OCI-LY1 (cell line): ENCODE measurements around the gene DDX24.

Experiments used
- H2AFZ ChIP-seq: fragments of 200-600 bp; sonication (generic), shearing (Covaris generic); 2 replicates; pipeline ENCODE4 v1.6.0; 2014; ENCODE audit warnings: antibody characterized with exemption, mild to moderate bottlenecking, low read length
- H3F3A ChIP-seq: fragments of 200-600 bp; sonication (generic), shearing (Covaris generic); 2 replicates; pipeline ENCODE4 v1.6.0; 2014; ENCODE audit warnings: mild to moderate bottlenecking, antibody characterized with exemption, low read length, moderate library complexity; ENCODE audit not compliant: insufficient read depth
- H3K27ac ChIP-seq: fragments of 200-600 bp; sonication (generic); 2 replicates; pipeline ENCODE4 v1.5.1; 2014; ENCODE audit warnings: low read length, mixed run types, mild to moderate bottlenecking, low read depth; ENCODE audit not compliant: poor library complexity, severe bottlenecking
- H3K27me3 ChIP-seq: fragments of 200-600 bp; sonication (generic); 2 replicates; pipeline ENCODE4 v1.6.0; 2014; ENCODE audit warnings: antibody characterized with exemption, mild to moderate bottlenecking, low read length, moderate library complexity; ENCODE audit not compliant: insufficient read depth
- H3K36me3 ChIP-seq: fragments of 200-600 bp; sonication (generic); 2 replicates; pipeline ENCODE4 v1.6.1; 2014; ENCODE audit warnings: mild to moderate bottlenecking, antibody characterized with exemption, low read length, moderate library complexity, mixed read lengths; ENCODE audit not compliant: insufficient read depth
- H3K4me1 ChIP-seq: fragments of 200-600 bp; sonication (generic); 2 replicates; pipeline ENCODE4 v1.5.1; 2014; ENCODE audit warnings: mild to moderate bottlenecking, low read length, moderate library complexity; ENCODE audit not compliant: insufficient read depth, severe bottlenecking
- H3K4me2 ChIP-seq: fragments of 200-600 bp; sonication (generic), shearing (Covaris generic); 2 replicates; pipeline ENCODE4 v1.6.1; 2014; ENCODE audit warnings: low read length
- H3K4me3 ChIP-seq: fragments of 200-600 bp; sonication (generic); 2 replicates; pipeline ENCODE4 v1.5.1; 2014; ENCODE audit warnings: low read length, low read depth, mild to moderate bottlenecking, mixed read lengths; ENCODE audit not compliant: poor library complexity, severe bottlenecking
- H3K79me2 ChIP-seq: fragments of 200-600 bp; shearing (Covaris generic); 2 replicates; pipeline ENCODE4 v1.6.1; 2016; ENCODE audit warnings: mixed run types, low read length, mixed read lengths; ENCODE audit not compliant: insufficient read depth
- H3K9ac ChIP-seq: fragments of 200-600 bp; sonication (generic), shearing (Covaris generic); 2 replicates; pipeline ENCODE4 v1.6.1; 2014; ENCODE audit warnings: mild to moderate bottlenecking, low read length, mixed read lengths
- H3K9me2 ChIP-seq: fragments of 200-600 bp; sonication (generic), shearing (Covaris generic); 2 replicates; pipeline ENCODE4 v1.6.1; 2014; ENCODE audit warnings: low read depth, mild to moderate bottlenecking, low read length, mixed read lengths
- H3K9me3 ChIP-seq: fragments of 200-600 bp; shearing (Covaris generic); 2 replicates; pipeline ENCODE4 v1.6.1; 2014; ENCODE audit warnings: low read length, mixed read lengths
- H4K20me1 ChIP-seq: fragments of 200-600 bp; sonication (generic), shearing (Covaris generic); 2 replicates; pipeline ENCODE4 v1.6.0; 2016; ENCODE audit warnings: mild to moderate bottlenecking, low read length; ENCODE audit not compliant: insufficient read depth
- EZH2 ChIP-seq: fragments of 200-600 bp; sonication (generic), shearing (Covaris generic); IDR thresholded peaks from 2 replicates; pipeline ENCODE4 v1.8.0; 2017; ENCODE audit warnings: borderline replicate concordance, mixed run types, mild to moderate bottlenecking, antibody characterized with exemption, low read length, moderate library complexity, mixed read lengths
- TF ChIP-seq, protein P1 (sequence below): fragments of 200-600 bp; sonication (generic), shearing (Covaris generic); IDR thresholded peaks from 2 replicates; pipeline ENCODE4 v1.5.1; 2017; ENCODE audit warnings: mild to moderate bottlenecking, antibody characterized with exemption, low read length, moderate library complexity, mixed read lengths

Gene DDX24

DNA sequence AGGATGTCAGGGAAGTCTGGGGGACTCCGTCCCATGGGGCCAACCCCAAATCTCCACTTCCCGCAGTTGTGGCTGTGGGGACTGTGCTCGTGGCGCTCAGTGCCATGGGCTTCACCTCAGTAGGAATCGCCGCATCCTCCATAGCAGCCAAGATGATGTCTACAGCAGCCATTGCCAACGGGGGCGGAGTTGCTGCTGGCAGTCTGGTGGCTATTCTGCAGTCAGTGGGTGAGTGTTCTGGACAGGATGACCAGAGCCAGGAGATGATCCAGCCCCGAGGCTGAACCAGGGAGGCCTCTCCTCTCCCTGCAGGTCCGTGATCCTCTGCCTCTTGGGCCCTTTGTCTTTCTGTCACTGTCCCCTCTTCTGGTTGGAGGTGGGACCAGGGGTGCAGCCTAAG is 20.7 kb upstream of the DDX24 start:
- Histone ChIP-seq H3K4me1 (no peaks in the 10 kb centered on the region), H3K36me3 (no peaks in the 10 kb centered on the region), H3K27ac (no peak overlapping the region), H3K9ac (no peak overlapping the region), H4K20me1 (no peaks in the 10 kb centered on the region), H2AFZ (no peak overlapping the region), H3K9me3 (no peaks in the 10 kb centered on the region), H3K4me2 (no peak overlapping the region), H3K79me2 (no peaks in the 10 kb centered on the region), H3K9me2 (no peaks in the 10 kb centered on the region), H3F3A (no peaks in the 10 kb centered on the region), H3K27me3 (no peaks in the 10 kb centered on the region), H3K4me3 (no peak overlapping the region)
- TF ChIP-seq EZH2 = no peak
- TF ChIP-seq, protein P1, sequence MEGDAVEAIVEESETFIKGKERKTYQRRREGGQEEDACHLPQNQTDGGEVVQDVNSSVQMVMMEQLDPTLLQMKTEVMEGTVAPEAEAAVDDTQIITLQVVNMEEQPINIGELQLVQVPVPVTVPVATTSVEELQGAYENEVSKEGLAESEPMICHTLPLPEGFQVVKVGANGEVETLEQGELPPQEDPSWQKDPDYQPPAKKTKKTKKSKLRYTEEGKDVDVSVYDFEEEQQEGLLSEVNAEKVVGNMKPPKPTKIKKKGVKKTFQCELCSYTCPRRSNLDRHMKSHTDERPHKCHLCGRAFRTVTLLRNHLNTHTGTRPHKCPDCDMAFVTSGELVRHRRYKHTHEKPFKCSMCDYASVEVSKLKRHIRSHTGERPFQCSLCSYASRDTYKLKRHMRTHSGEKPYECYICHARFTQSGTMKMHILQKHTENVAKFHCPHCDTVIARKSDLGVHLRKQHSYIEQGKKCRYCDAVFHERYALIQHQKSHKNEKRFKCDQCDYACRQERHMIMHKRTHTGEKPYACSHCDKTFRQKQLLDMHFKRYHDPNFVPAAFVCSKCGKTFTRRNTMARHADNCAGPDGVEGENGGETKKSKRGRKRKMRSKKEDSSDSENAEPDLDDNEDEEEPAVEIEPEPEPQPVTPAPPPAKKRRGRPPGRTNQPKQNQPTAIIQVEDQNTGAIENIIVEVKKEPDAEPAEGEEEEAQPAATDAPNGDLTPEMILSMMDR = no peak

DNA sequence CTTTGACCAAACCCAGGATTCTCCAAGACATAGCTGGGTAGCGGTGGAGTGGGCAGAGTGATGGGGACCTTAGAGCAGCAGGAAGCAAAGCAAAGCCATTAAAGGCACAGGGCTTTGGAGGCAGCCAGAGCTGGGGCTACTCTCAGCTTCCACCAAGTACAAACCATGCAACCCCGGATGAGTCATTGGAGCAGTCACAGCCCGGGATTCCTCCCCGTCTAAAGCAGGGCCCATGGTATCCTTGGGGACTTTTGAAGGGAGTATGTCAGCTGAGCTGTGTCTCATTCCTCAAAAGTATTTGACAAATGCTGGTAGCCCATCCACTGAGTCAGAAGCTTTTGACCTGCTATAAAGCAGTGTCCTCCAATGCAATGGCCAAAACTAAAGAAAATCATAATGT is 19.8 kb upstream of the DDX24 start:
- H3K36me3 ChIP-seq = no peaks in the 10 kb centered on the region
- H4K20me1 ChIP-seq = no peaks in the 10 kb centered on the region
- no peaks in the 10 kb centered on the region for H3K4me1 ChIP-seq
- no peaks in the 10 kb centered on the region for H3K9me3 ChIP-seq
- H3K27ac ChIP-seq = no peak overlapping the region
- H3K4me3 ChIP-seq = no peak overlapping the region
- H3K79me2 ChIP-seq = no peaks in the 10 kb centered on the region
- no peaks in the 10 kb centered on the region for H3K27me3 ChIP-seq
- no peaks in the 10 kb centered on the region for H3F3A ChIP-seq
- no peaks in the 10 kb centered on the region for H3K9me2 ChIP-seq
- no peak overlapping the region for H3K9ac ChIP-seq
- no peak overlapping the region for H3K4me2 ChIP-seq
- TF ChIP-seq, protein P1 = no peak
- no peak for TF ChIP-seq EZH2
- no peak overlapping the region for H2AFZ ChIP-seq

DNA sequence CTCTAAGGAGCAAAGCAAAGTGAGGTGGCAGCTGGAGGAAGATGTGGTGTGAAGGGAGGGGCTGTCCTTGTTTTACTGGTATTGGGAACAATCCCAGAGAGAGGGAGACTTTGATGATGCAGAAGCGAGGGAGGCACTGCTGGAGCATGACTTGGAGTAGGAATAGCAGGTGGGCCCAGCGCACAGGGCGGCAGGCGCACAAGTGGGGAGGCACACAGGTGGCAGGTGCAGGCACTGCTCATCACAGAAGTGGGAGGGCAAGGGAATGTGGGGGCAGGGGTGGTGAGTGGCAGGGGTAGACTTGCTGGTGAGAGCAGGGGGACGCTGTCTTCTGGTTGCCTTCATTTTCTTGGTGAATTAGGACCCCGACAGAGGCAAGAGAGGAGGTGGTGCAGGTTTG is 18.0 kb upstream of the DDX24 start:
- H3K4me1 ChIP-seq = no peaks in the 10 kb centered on the region
- TF ChIP-seq EZH2 = no peak
- TF ChIP-seq, protein P1 = no peak
- H3K4me3 ChIP-seq = no peak overlapping the region
- H4K20me1 ChIP-seq = no peaks in the 10 kb centered on the region
- no peak overlapping the region for H3K4me2 ChIP-seq
- H3K27me3 ChIP-seq = no peaks in the 10 kb centered on the region
- H3F3A ChIP-seq = no peaks in the 10 kb centered on the region
- H3K79me2 ChIP-seq = no peaks in the 10 kb centered on the region
- no peak overlapping the region for H3K27ac ChIP-seq
- no peaks in the 10 kb centered on the region for H3K9me2 ChIP-seq
- H2AFZ ChIP-seq = no peak overlapping the region
- no peak overlapping the region for H3K9ac ChIP-seq
- H3K9me3 ChIP-seq = no peaks in the 10 kb centered on the region
- no peaks in the 10 kb centered on the region for H3K36me3 ChIP-seq
